Activated CD4-positive, alpha-beta T cell treated with anti-CD3 and anti-CD28 coated beads, Interleukin-2, amount 50 U/mL, for 4 hours (primary cell): Measurements from ENCODE around the gene FAM120B.

ENCODE experiments used
- DNase-seq, 2 experiments: peaks; one replicate each; pipeline ENCODE4 v3.0.0-alpha.2; 2020

Gene FAM120B

DNA sequence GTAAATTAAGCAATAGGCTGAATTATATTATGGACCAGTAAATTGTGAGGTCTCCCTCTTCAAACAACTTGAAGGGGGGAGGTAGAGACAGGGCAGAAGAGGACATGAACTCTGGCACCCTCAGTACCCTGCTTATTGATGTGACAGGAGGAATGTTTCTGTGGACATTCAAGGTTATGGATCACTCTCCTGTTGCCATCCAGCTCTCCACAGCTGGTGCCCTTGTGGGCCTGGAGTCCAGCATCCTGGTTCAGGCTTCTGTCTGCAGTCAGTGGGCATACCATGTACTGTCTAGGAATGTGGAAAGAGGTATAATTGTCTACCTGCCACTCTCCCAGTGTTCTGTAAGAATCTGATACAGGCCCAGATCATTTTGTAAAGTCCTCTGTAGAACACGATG, 55.6 kb downstream of the FAM120B start:
- DNase-seq, result no peak

DNA sequence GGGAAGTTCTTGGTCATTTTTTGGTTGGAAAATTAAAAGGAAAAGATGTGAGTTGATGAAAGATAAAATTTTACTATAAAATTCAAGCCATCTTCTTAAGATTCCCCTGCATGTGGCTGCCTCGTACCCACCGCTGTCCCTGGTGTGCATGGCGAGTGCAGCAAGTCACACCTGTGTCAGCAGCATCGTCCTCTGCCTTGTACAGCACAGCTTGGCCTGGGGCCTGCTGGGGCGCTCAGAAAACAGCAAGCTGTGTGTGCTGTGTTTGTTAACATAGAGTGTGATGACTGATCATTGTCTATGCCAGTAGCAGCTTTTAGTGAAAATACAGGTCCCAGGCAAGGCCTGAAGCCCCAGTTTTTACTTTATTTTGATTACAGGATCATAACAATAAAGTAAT, 56.7 kb downstream of the FAM120B start:
- DNase-seq, result no peak

DNA sequence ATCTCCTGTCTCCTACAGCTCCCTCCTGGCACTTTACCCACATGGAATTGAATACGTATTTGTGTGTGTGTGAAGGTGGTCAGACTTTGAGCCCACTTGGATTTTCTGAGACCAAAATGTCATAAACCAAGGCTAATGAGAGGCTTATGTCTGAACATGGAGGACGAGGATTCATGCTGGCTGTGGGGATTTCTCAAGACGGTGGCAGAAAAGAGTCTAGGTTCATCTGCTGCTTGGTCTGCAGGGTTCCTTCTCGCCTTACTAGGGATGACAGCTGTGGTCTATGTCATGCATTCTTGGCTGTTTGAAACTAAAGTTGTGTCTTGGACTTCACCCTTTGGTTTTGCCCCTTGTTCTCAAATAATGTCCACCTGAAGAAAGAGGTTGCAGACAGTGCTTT, 58.6 kb downstream of the FAM120B start:
- DNase-seq, result no peak

DNA sequence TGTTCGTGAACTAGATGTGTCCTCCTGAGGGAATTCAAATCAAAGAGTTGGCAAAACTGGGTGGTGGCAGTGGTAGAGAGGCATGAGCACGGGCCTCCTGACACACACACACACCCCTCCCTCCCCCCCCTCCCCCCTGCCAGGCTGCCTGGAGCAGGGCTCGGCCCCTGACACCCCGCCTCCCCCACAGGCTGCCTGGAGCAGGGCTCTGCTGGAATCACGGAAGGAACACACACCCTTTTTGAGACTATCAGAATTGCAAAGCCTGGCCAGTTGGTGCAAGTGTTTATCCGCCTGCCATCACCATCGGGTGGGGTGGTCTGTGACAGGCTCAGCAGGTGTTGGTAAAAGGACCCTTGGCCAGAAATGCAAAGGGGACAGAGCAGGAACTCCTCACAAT, 59.0 kb downstream of the FAM120B start:
- DNase-seq, result no peak

DNA sequence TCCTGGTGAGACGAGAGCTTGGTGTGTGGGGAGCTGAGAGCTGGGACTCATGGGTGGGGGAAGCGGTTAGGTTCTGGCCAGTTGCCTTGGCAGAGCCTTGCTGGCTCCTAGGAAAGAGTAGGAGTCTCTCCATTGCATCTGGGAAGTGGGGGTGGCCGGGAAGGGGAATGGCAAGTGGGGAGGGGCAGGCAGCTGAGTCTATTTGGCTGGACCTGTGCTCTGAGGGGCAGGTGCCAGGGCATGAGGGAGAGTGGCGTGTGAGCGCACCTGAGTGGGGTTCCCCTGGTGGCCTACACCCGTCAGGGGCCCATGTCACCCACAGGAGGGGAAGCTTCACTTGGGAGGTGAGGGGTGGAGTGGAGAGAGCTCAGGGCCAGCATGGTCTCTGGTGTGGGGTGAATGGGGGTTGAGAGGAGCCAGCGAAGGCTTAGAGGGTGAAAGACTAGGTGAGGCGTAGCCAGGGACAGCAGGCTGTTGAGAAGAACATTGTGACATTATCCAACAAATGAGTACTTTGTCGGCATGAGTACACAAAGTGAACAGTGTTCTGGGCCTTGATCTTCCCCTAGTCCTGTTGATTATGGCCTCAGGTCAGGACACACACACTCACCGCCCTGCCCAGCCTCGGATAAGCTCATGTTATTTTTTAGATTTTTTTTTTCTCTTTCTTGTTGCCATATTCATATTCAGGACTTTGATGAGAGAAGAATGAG, 59.8 kb downstream of the FAM120B start:
- DNase-seq, result no peak

DNA sequence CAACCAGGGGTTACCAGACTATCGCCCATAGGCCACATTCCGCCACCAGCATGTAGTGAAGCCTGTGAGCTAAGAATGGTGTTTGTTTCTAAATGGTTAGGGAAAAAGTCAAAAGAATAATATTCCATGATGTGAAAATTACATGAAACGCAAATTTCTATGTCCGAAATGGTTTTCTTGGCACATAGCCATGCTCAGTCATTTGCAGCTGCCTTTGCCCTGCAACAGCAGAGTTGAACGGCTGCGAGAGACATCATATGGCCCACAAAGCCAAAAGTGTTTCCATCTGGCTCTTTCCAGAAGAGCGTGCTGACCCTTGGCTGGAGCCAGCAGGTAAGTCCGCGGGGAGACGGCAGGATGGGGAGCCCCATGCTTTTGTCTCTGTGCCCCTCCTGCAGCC, 60.7 kb downstream of the FAM120B start:
- DNase-seq, result no peak

DNA sequence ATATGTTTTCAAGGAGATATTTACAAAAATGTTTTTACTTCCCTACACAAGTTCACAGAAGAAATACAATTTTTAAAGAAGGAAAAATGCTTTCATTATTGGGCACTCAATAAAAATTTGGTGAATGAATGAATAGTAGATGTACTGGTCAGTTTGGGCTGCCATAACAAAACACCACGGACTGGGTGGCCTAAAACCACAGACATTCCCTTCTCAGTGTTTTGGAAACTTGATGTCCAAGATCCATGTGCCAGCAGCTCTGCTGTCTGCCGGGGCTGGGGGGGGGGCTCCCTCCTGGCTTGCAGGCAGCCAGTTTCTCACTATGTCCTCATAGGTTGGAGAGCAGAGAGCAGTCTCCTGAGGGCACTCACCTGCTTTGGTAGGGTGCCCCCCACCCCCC, 62.0 kb downstream of the FAM120B start:
- no peak for DNase-seq

DNA sequence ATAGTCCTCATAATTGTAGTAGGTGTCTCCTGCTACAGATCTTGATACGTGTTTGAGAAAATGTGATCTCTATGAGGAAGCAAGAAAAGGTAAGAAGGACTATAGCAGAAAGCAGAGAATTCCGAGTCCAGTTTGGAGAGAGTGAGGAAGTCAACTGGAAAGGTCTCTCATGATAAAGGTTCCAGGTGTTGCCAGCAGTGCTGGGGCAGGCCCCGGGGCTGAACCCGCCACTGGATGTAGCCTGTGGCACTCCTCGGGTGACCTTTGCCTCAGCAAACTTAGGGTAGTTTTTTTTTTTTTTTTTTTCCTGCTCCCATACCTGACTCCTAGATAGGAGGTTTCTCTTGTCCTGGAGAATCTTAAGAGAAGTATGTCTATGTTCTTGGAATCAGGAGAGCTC, 62.8 kb downstream of the FAM120B start:
- no peak for DNase-seq

DNA sequence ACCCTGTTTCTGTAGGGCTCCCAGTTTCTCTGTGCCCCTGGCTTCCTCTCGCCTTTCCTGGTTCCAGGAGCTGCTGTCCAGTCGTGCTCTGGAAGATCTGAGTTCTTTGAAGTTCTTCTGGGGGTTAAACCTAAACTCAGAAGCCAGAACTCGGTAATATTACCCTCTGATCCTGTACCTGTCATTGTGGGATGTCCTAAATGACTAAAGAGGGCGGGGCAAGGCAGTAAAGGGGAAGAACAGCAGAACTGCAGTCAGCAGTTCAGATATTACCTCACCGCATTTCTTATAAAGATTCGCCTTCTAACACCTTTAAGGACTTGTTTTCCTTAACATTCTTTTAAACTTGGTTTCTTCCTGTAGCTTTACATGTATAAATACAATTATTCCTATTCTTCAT, 63.9 kb downstream of the FAM120B start:
- no peak for DNase-seq

DNA sequence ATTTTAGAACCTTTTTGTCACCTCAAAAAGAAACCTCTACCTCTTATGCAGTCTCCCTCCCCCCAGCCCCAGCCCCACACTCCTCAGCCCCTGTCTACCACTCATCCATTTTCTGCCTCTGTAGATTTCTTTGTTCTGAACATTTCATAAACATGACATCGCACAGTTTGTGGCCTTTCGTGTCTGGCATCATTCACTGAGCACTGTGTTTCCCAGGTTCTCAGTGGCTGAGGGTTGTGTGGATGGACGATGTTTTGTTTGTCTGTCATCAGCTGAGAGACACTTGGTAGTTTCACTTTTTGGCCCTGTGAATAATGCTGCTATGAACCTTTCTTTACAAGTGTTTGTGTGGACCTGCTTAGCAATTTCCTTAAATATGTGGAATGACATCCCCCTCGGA, 64.5 kb downstream of the FAM120B start:
- DNase-seq, result no peak

DNA sequence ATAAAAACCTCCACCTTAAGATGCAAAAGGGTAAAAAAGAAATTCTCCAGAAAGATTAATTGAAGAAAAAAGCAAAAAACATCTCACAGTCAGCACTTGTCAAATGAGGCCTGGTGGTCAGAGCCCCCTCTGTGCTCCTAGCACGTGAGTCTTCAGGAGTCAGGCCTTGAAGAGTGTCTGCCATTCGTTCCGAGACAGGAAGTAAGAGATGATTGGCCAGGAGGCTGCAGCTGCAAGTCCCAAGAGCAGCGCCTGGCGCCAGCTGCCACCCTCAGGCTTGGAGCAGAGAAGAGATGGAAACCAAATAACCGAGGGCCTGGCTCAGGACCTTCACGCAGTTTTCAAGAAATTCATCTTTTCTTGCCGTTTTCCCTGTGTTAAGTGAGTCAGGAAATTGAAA, 65.0 kb downstream of the FAM120B start:
- DNase-seq, result no peak

DNA sequence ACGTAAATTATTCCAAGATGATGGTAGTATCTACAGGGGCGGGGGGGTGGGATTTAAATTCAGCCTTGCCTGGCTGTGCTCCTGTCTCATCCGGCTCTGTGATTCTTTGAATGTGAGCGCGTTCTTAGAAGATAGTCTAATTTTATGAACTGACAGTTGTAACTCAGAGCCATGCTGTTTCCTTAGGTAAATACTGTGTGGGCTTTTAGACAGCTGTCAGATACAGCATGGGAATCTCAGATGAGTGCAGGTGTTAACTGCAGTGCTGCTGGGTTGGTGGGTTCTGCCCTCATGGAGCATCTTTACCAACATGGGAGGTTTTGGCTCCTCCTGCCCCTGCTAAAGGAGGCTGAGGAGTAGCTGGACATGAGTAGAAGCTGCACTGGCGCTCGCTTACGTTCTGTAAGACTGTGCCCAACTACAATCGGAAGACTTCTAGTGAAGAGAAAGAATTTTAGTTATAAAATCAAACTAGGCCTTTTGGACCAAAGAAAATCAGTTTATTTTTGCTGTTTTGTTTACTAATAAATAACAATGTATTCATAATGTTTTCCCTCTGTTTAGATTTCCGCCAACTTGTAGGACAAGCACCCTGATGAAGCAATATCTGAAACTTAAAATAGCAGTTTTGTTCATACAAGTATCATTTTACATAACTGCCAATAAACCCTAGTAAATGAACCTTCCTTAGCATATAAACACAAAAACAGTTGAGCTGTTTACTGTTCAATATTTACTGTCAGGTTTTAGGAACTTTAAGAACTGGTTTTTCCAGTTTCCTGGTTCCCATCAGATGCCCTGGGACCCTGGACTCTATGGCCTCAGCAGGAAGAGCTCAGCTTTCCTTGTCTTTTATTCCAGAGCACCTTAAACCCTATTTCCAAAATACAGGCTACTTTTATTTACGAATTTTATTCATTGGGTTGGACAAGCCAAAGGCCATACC, 66.1 kb downstream of the FAM120B start:
- no peak for DNase-seq

DNA sequence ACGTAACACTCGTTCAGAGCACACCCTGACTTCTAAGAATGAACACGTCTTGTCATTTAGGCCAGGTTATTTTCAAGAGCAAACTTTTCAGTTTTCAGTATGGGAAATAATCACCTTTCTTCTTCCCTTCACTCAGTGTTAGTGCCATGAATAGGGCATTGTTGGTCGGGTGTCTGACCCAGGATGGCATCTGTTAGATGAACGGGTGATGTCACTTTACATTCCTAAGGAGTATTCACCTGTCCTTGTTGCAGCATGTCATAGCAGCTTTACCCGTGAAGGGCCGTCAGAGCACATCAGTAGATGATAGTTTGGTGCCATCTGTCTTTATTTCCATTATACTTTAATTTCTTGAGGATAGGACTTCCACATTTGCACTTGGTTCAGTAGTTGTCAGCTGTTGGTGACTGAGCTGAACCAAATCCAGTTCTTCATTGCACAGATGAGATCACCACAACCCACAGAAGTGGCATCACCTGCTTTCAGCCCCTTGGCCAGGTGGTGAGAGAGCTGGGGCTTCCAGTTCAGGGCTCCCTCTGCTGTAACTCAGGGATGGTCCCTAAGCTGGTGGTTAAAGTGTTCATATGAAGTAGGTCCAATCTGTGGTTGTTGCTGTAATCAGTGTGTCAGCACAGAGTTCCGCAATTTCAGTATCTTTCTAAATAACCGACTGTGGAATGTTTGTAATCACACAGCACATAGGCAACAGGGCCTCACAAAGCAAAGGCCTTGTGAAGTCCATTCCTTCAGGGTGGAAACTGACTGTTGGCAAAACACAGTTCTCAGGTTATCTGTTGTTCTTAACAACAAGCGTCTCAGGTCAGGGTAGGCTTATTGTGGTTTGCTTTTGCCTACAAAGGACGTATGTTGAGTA, 68.2 kb downstream of the FAM120B start:
- no peak for DNase-seq

DNA sequence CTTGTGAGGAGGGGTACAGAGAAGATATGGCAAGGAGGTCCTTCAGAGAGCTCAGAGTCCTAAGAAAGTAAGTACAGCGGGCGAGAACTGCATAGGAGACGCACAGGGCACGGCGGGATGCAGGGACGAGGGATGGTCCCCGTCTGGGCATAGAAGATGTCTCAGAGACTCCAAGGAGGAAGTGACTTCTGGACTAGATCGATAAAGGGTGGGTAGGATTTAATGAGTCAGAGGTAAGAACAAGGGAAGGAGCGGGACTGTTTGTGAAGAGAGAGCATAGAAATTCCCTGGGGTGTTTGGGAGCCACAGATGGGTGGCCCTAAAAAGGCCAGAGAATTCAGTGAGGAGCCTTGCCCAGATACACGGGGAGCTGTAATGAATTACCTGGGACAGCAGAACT, 69.1 kb downstream of the FAM120B start:
- DNase-seq, result no peak

DNA sequence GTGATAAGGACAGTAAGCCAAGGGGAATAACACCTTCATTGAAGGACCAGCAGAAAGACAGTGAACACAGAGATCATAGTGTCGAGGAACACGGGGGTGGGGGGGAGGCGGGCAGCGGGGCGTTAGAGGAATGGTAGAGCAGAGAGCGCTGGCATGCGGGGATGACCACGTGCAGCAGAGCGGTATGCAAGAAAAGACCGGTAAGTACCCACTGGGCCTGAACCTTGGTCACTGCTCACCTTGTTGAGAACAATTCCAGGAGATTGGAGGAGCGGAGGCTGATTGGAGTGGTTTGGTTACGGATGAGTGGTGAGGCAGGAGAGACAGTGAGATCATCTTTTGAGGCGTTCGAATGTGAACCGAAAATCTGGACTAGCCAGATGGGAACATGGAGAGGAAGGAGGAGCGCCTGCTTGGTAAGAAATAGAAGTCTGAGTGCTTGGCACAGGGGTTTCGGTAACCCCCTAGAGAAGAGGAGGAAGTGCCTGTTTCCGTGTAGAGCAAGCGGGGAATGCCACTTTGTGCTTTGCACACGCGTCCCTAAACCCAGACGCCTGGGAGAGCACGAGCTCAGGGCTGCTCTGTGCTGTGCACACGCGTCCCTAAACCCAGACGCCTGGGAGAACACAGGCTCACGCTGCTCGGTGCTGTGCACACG, 70.0 kb downstream of the FAM120B start:
- DNase-seq, result no peak

DNA sequence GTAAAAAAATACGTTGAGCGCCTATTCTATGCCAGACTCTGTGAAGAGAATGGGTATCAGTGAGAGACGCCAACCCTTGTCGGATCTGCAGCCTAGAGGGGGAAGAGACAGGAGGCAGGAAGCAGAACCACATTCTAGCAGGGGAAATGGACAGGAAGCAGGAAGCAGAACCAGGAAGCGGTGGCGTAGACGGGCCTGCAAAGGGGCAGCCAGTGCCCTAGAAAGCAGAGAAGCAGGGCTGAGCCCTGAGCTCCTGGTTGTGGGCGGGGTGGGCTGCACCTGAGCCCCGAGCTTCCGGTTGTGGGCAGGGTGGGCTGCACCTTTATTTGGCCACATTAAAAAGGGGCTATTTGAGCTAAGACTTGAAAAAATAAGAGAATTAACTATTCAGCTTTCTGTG, 71.9 kb downstream of the FAM120B start:
- no peak for DNase-seq

DNA sequence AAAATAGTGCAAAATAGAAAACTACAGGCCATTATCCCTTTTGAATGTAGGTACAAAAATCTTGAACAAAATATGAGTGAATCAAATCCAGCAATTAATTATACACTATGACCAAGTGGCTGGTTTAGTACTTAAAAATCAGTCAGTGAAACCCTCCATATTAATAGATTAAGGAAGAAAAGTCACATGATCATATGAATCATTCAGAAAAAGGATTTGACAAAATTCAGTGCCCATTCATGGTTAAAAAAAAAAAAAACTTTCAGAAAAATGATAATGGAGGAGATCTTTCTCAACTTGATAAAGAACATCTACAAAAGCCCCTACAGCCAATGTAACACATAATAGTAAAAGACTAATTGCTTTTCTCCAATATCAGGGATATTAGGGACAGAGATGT, 75.0 kb downstream of the FAM120B start:
- DNase-seq, result no peak

DNA sequence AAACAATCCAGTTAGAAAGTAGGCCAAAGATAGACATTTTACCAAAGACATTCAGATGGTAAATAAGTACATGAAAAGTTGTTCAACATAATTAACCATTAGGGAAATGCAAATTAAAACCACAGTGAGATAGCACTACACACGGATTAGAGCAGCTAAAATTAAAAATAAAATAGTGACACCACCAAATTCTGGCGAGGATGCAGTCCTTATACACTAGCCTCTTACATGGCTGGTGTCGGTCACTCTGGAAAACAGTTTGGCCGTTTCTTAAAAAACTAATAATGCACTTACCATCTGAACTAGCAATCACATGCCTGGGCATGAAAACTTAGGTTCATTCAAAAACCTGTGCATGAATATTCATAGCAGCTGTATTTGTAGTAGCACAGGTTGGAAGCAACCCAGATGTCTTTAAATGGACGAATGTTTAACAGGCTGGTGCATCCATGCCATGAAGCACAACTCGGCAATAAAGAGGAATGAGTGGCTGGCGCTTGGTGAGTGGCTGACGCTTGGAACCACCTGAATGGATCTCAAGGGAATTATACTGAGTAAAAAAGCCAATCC, 77.0 kb downstream of the FAM120B start:
- DNase-seq, result no peak

DNA sequence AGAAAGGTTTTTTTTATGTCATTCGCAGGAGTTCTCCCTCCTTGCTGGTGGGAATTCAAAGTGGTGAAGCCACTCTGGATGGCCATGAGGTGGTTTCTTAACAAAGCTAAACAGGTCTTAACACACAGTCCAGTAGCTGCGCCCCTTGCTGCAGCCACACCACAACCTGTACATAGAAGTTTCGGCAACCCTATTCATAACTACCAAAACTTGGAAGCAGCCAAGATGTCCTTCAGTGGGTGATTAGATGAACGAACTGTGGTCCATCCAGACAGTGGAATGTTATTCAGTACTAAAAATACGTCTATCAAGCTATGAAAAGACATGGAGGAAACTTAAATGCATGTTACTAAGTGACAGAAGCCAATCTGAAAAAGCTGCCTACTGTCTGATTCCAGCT, 78.9 kb downstream of the FAM120B start:
- no peak for DNase-seq

DNA sequence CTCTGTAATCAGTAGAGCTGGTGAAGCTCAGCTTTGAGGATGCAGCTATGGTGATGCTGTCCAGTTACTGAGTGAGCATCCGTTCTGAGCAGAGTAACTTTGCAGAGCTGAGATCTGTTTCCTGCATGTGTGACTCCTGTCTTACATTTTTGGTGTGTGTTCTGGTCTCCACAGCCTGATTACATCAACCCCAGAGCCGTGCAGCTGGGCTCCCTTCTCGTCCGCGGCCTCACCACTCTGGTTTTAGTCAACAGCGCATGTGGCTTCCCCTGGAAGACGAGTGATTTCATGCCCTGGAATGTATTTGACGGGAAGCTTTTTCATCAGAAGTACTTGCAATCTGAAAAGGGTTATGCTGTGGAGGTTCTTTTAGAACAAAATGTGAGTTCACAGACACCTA, 81.6 kb downstream of the FAM120B start:
- DNase-seq, result no peak

DNA sequence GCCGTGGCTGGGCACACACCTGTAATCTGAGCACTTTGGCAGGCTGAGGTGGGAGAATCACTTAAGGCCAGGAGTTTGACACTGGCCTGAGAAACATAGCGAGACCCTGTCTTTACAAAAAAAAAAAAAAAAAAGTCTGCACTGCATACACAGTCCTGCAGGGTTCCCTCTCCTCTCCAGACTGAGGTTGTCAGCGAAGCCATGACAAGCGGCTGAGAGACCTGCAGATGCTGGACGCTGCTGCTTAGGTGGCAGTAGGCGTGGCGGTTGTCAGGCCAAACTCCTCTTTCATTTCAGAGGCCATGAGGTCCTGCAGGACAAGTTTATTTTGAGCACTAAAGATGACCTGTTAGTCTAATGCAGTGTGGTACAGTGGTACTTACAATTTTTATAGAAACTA, 86.5 kb downstream of the FAM120B start:
- DNase-seq, result no peak

DNA sequence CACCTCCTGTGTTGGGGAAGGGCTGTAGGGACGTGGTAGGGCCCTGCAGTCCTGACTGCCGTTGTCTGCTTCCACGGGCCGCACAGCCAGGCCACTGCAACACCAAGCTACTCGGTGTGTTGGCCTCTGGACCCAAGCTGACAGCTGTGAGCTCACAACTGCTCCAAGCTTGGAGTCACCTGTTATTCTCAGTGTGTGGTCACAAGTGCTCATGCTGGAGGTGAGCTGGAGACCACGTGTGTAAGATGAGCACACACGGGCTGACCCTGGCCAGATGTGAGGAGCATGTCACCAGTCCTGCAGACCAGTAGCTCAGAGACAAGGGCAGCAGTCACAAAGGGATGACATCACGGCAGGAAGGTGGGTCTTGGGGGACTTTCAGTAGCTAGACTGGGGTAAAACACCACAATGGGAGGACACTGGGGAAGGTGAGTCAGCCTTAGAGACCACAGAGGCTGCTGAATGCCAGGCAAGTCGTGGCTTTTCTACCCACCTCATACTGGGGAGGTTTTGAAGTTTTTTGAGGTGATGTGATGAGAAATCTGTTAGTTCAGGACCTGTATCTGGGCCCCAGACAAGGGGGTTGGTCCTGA, 87.3 kb downstream of the FAM120B start:
- DNase-seq, result no peak
